ENCODE results near the gene IRF2BP2. TPM values are rescaled to one million over a fixed set of nuclear protein-coding genes. Genes with fewer than 3 reads are reported as not detected.
A peak's percentile ranks its signal among the peaks of the same experiment; 100 is the strongest.

The IRF2BP2 gene
- total and polyA plus RNA-seq, 2 of the 13 experiments (the other 11 are each of a cell fraction or from before 2014, with no cell fraction given), result 140 to 147 TPM

DNA sequence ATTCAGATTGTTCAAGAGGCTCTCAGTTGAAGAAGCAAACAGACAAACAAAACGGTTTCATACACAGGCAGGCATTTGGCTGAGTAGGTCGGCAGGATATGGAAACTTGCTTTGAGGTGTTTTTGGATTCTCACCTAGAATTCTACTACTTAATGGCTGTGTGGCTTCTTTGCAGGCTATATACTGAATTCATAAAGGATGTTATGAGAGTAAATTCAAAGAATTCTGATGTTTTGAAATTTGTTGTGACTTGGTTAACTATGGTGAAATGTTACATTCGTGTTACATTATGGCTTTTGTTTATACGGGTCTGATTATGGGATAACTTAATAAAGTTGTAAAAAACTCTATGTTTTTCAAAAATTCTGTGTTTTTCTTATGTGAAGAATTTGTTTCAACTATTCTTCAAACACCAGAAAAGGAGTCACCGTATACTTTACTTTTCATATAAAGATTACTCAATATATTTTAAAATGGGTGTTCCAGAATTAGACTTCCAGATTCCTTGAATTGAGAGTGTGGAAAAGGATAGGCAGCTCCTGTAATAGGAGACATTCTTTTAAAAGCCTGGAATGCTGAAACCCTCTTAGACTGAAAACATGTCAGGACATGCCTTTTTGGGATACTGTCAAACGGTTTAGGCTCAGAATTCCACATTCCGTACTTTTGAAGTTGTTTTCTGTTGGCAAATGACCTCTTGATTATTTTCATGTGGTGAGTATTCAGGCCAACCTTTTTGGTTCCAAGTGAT, 8.2 kb upstream of the IRF2BP2 start (continued):
- TF ChIP-seq ARID5B (CRISPR knock-in tag; IDR thresholded peaks at IDR 0.05) (peak; percentile 11), GTF3A (CRISPR knock-in tag; conservative IDR thresholded peaks at IDR 0.05) (no peak), ZNF670 (CRISPR knock-in tag; IDR thresholded peaks at IDR 0.05; ENCODE audit: borderline replicate concordance) (no peak), ZFYVE20 (CRISPR knock-in tag; IDR thresholded peaks at IDR 0.05; ENCODE audit: borderline replicate concordance, low read depth) (no peak), ZNF441 (CRISPR knock-in tag; IDR thresholded peaks at IDR 0.05; ENCODE audit: borderline replicate concordance) (no peak), KLF12 (CRISPR knock-in tag; IDR thresholded peaks at IDR 0.05; ENCODE audit: borderline replicate concordance) (no peak), MED1 (CRISPR knock-in tag; IDR thresholded peaks at IDR 0.05) (peak; percentile 93), ZNF598 (CRISPR knock-in tag; IDR thresholded peaks at IDR 0.05; ENCODE audit: borderline replicate concordance) (no peak), ARNTL (CRISPR knock-in tag; IDR thresholded peaks at IDR 0.05) (0 out of 2 replicates have a peak, but pooled peaks have one; percentile 9), U2AF1 (optimal IDR thresholded peaks at IDR 0.05; ENCODE audit: low read depth, low read length) (no peak), CBX5 (CRISPR knock-in tag; IDR thresholded peaks at IDR 0.05; ENCODE audit: borderline replicate concordance) (no peak), NR2F6 (IDR thresholded peaks at IDR 0.05) (no peak), NR2F6 (CRISPR knock-in tag; IDR thresholded peaks at IDR 0.05) (peak; percentile 39; the same call in 1 of the 2 replicates), PAX8 (CRISPR knock-in tag; IDR thresholded peaks at IDR 0.05; ENCODE audit: borderline replicate concordance) (no peak), STAT5B (CRISPR knock-in tag; IDR thresholded peaks at IDR 0.05) (no peak), ZNF619 (CRISPR knock-in tag; IDR thresholded peaks at IDR 0.05) (no peak), PCBP2 (optimal IDR thresholded peaks at IDR 0.05; ENCODE audit: low read depth, low read length, poor library complexity, severe bottlenecking) (no peak)
- TF ChIP-seq, protein P1, sequence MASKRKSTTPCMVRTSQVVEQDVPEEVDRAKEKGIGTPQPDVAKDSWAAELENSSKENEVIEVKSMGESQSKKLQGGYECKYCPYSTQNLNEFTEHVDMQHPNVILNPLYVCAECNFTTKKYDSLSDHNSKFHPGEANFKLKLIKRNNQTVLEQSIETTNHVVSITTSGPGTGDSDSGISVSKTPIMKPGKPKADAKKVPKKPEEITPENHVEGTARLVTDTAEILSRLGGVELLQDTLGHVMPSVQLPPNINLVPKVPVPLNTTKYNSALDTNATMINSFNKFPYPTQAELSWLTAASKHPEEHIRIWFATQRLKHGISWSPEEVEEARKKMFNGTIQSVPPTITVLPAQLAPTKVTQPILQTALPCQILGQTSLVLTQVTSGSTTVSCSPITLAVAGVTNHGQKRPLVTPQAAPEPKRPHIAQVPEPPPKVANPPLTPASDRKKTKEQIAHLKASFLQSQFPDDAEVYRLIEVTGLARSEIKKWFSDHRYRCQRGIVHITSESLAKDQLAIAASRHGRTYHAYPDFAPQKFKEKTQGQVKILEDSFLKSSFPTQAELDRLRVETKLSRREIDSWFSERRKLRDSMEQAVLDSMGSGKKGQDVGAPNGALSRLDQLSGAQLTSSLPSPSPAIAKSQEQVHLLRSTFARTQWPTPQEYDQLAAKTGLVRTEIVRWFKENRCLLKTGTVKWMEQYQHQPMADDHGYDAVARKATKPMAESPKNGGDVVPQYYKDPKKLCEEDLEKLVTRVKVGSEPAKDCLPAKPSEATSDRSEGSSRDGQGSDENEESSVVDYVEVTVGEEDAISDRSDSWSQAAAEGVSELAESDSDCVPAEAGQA (IDR thresholded peaks at IDR 0.05; ENCODE audit: low read depth), result no peak
- TF ChIP-seq, protein P1 (CRISPR knock-in tag; IDR thresholded peaks at IDR 0.05; ENCODE audit: borderline replicate concordance), result no peak
- TF ChIP-seq, protein P2, sequence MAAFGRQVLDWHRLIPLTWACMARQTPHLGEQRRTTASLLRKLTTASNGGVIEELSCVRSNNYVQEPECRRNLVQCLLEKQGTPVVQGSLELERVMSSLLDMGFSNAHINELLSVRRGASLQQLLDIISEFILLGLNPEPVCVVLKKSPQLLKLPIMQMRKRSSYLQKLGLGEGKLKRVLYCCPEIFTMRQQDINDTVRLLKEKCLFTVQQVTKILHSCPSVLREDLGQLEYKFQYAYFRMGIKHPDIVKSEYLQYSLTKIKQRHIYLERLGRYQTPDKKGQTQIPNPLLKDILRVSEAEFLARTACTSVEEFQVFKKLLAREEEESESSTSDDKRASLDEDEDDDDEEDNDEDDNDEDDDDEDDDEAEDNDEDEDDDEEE (CRISPR knock-in tag; IDR thresholded peaks at IDR 0.05), result no peak

Measured in HepG2 (cell line).